Kidney epithelial cell (primary cell): ENCODE measurements around the gene ADPRH. TPM values are rescaled to one million over a fixed set of nuclear protein-coding genes. Genes with fewer than 3 reads are reported as not detected.

ENCODE experiments used
- DNase-seq: peaks from one replicate; pipeline ENCODE4 v3.0.0-alpha.2; 2010; ENCODE audit warnings: low read depth
- H3K27me3 ChIP-seq: 2 replicates; pipeline ENCODE4 v1.6.0; 2011; ENCODE audit warnings: low read length; ENCODE audit not compliant: control insufficient read depth, insufficient read depth
- H3K36me3 ChIP-seq: 2 replicates; pipeline ENCODE4 v1.5.1; 2011; ENCODE audit warnings: low read length; ENCODE audit not compliant: control insufficient read depth, insufficient read depth
- H3K4me3 ChIP-seq: 2 replicates; pipeline ENCODE4 v1.5.1; 2011; ENCODE audit warnings: low read depth, mild to moderate bottlenecking, control low read depth, low read length
- total RNA-seq: library from RNA; depleted of rRNA; stranded (reverse); fragments of >200 nt; gene quantifications from 2 replicates; pipeline ENCODE4 v1.2.3, GENCODE V29; 2015
- TF ChIP-seq, protein P1 (sequence below): IDR thresholded peaks from 2 replicates; pipeline ENCODE4 v1.5.1; 2011; ENCODE audit warnings: mild to moderate bottlenecking, moderate library complexity, low read length, control low read depth, inconsistent platforms; ENCODE audit not compliant: insufficient read depth, poor library complexity, severe bottlenecking

The ADPRH gene
- total RNA-seq, 1 donor from 2014 or later = 7.3 TPM

- DNase-seq = no peak
- Histone ChIP-seq H3K4me3 (no peak overlapping the region), H3K27me3 (no peaks in the 10 kb centered on the region), H3K36me3 (no peaks in the 10 kb centered on the region)
- TF ChIP-seq, protein P1, sequence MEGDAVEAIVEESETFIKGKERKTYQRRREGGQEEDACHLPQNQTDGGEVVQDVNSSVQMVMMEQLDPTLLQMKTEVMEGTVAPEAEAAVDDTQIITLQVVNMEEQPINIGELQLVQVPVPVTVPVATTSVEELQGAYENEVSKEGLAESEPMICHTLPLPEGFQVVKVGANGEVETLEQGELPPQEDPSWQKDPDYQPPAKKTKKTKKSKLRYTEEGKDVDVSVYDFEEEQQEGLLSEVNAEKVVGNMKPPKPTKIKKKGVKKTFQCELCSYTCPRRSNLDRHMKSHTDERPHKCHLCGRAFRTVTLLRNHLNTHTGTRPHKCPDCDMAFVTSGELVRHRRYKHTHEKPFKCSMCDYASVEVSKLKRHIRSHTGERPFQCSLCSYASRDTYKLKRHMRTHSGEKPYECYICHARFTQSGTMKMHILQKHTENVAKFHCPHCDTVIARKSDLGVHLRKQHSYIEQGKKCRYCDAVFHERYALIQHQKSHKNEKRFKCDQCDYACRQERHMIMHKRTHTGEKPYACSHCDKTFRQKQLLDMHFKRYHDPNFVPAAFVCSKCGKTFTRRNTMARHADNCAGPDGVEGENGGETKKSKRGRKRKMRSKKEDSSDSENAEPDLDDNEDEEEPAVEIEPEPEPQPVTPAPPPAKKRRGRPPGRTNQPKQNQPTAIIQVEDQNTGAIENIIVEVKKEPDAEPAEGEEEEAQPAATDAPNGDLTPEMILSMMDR = no peak
Observed at GRCh38 chr3:119538772-119539171, 40.5 kb upstream of the ADPRH start.

DNA sequence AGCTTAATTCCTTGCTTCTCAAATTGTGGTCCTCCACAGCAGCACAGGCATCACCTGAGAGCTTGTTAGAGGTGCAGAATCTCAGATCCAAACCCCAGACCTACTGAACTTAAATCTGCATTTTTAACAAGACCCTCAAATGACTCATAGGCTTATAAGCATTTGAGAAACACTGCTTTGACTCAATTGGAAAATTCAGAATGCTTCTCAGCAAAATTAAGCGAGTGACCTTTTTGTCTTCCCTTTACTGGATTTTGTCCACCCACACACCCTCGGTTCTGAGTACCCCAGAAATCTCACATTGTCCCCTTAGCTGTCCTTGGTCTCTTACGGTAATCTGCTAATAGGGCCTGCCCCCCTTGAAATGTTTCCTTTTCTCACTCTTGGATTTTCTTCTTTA is 37.7 kb upstream of the ADPRH start:
- Histone ChIP-seq H3K36me3 (no peaks in the 10 kb centered on the region), H3K27me3 (no peaks in the 10 kb centered on the region), H3K4me3 (no peak overlapping the region)
- no peak for DNase-seq
- TF ChIP-seq, protein P1 = no peak

- Histone ChIP-seq H3K36me3 (no peaks in the 10 kb centered on the region), H3K27me3 (no peaks in the 10 kb centered on the region), H3K4me3 (no peak overlapping the region)
- no peak for DNase-seq
- TF ChIP-seq, protein P1 = no peak
Observed at GRCh38 chr3:119542168-119542767, 37.0 kb upstream of the ADPRH start.

- no peak overlapping the region for H3K4me3 ChIP-seq
- no peaks in the 10 kb centered on the region for H3K36me3 ChIP-seq
- no peaks in the 10 kb centered on the region for H3K27me3 ChIP-seq
- TF ChIP-seq, protein P1 = no peak
- no peak for DNase-seq
Observed at GRCh38 chr3:119543147-119543546, 36.1 kb upstream of the ADPRH start.

DNA sequence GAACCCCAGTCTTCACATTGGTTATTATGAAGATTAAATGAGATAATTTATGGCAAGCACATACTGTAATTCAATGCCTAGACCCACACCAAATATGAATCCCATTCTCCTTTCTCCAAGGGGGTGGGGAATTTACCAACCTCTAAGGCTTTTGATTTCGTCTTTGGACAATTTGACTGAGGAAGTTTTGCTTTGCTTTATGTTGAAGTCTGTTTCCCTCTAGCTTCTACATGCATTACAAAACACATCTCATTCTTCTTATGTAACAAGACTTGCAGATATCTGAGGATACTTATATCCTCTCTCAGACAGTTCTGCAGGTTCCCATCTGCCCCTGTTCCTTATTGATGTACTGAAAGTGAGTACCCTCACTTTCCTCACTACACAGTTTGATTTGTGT is 32.1 kb upstream of the ADPRH start:
- H3K27me3 ChIP-seq = no peaks in the 10 kb centered on the region
- TF ChIP-seq, protein P1 = no peak
- no peak for DNase-seq
- no peaks in the 10 kb centered on the region for H3K36me3 ChIP-seq
- no peak overlapping the region for H3K4me3 ChIP-seq

DNA sequence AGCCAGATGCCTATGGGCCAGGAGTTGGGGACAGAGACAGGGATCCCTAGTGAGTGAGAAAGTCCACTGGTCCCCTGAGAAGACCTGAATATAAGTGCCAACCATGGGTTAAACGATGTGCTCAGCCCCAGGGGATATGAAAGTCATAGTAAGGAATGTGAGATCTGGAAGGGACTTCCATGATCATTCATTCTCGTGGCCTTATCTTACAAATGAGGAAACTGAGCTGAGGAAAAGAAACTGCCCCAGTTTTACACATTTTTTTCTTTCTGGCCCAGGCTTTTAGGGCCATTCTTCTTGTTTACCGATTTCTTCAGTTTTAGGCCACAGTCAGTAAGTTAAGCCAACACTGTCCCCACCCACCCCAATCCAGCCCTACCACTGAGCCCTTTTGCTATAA is 31.0 kb upstream of the ADPRH start:
- Histone ChIP-seq H3K4me3 (no peak overlapping the region), H3K27me3 (no peaks in the 10 kb centered on the region), H3K36me3 (no peaks in the 10 kb centered on the region)
- TF ChIP-seq, protein P1 = no peak
- no peak for DNase-seq
